Choroid plexus epithelial cell (primary cell): ENCODE data around the gene C16orf82.

Experiments used
- DNase-seq: peaks from one replicate; pipeline ENCODE4 v3.0.0-alpha.2; 2010; ENCODE audit warnings: low read depth
- H3K4me3 ChIP-seq: 2 replicates; pipeline ENCODE4 v1.5.1; 2011; ENCODE audit warnings: low read depth, mild to moderate bottlenecking, control low read depth, low read length, moderate library complexity
- TF ChIP-seq, protein P1 (sequence below): conservative IDR thresholded peaks from 2 replicates; pipeline ENCODE4 v1.5.1; 2011; ENCODE audit warnings: low read depth, mild to moderate bottlenecking, control low read depth, inconsistent platforms, low read length, moderate library complexity

C16orf82 gene

DNA sequence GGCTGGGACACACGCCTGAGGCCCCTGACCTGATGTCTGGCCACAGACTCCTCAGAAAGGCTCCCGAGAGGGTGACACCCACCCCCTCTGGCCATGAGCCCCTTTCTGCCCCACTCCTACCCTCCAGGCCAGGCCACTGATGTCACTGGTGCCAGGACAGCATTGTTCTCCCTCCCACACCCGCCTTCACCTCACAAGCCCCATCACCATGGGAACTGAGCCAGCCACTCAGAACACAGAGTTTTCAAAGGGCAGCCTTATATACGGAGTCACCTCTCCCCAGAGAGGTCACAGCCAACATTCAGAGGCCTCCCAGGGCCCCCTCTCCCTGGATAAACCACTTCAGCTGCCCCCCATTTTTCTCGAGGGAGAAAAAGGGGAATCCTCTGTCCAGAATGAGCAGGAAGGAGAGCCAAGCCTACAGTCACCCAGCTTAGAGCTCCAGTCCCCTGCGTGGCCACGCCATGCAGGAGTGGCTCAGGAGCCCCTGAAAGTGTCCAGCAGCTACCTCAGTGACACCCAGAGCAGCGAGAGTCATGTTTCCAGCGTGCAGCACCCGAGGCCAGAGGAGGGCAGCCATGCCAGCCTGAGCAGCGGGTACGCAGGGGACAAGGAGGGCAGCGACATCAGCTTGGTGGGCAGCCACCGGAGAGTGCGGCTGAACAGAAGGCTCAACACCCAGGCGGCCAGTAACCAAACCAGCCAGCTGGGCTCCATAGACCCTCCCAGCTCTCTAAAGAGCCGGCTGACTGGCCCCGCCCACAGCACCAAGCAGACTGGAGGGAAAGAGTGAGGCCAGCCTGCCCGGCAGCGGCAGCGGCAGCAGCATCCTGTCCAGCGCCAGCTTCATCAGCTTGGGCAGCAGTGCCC is at the start of gene C16orf82:
TSS of gene C16orf82 (plus strand) at position 260 of the 870 bp plus-strand sequence.
- H3K4me3 ChIP-seq: no peak within 1 kb of the TSS
- peak; percentile 14 for DNase-seq
- TF ChIP-seq, protein P1, sequence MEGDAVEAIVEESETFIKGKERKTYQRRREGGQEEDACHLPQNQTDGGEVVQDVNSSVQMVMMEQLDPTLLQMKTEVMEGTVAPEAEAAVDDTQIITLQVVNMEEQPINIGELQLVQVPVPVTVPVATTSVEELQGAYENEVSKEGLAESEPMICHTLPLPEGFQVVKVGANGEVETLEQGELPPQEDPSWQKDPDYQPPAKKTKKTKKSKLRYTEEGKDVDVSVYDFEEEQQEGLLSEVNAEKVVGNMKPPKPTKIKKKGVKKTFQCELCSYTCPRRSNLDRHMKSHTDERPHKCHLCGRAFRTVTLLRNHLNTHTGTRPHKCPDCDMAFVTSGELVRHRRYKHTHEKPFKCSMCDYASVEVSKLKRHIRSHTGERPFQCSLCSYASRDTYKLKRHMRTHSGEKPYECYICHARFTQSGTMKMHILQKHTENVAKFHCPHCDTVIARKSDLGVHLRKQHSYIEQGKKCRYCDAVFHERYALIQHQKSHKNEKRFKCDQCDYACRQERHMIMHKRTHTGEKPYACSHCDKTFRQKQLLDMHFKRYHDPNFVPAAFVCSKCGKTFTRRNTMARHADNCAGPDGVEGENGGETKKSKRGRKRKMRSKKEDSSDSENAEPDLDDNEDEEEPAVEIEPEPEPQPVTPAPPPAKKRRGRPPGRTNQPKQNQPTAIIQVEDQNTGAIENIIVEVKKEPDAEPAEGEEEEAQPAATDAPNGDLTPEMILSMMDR: no peak

- TF ChIP-seq, protein P1: no peak
- DNase-seq: no peak
- H3K4me3 ChIP-seq: no peak overlapping the region
Observed at GRCh38 chr16:27020031-27020430, 46.7 kb upstream of the C16orf82 start.

GRCh38 chr16:27024010-27024409 is 42.7 kb upstream of the C16orf82 start:
- TF ChIP-seq, protein P1: no peak
- H3K4me3 ChIP-seq: no peak overlapping the region
- no peak for DNase-seq

- no peak overlapping the region for H3K4me3 ChIP-seq
- TF ChIP-seq, protein P1: no peak
- no peak for DNase-seq
Observed at GRCh38 chr16:27025581-27025980, 41.1 kb upstream of the C16orf82 start.

DNA sequence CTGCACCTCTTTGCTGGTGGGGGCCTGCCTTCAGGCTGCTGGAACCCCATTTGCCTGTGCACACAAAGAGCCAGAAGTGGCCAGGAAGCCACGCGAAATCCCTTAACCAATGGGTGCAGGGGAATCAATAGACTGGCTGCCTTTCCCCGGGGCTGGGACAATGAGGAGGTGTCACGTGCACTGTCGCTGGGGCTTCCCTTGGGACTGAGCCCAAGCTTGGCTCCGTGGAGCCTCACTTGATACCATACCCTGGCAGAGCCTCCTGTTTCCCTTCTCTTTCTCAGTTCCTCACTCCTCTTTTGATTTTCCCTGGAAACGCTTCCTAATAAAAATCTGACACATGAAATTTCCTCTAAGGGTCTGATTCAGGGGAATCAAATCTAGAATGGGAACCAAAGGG is 38.8 kb upstream of the C16orf82 start:
- H3K4me3 ChIP-seq: no peak overlapping the region
- TF ChIP-seq, protein P1: no peak
- no peak for DNase-seq

- no peak overlapping the region for H3K4me3 ChIP-seq
- TF ChIP-seq, protein P1: no peak
- no peak for DNase-seq
Observed at GRCh38 chr16:27028591-27029110, 38.1 kb upstream of the C16orf82 start.
